ENCODE results near the gene MRTFA.

DNA sequence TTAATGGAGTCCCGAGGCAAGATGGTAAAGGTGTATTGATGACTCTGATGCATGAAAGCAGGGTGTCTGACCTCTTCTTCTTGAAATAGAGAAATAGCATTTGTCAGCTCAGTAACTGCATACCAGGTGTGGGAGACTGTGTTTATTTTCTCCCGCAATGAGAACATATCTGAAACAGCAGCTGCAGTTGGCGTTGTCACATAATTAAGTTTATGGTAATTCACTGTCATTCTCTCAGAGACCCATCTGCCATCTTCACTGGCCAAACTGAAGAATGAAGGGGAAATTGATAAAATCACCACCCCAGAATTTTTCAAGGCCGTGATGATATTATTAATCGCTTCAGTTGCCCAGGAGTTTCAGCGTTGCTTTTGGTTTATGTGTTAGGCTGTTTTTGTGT is 22.6 kb upstream of the MRTFA start:
- TF ChIP-seq CTCF (IDR thresholded peaks at IDR 0.05) = no peak
- no peak for TF ChIP-seq POLR2A (IDR thresholded peaks at IDR 0.05)

Measured in right lobe of liver (tissue), 4 donors.